Mesothelial cell of epicardium (in vitro differentiated cells): ENCODE measurements around the gene GRM1. TPM values are rescaled to one million over a fixed set of nuclear protein-coding genes. Genes with fewer than 3 reads are reported as not detected.

ENCODE experiments used
- DNase-seq, 2 experiments: peaks; one replicate each; pipeline ENCODE4 v3.0.0; 2021; ENCODE audit warnings: low spot score in 2 of 2; ENCODE audit not compliant: unreplicated experiment in 2 of 2
- H3K27ac Mint-ChIP-seq: 2 replicates; pipeline ENCODE4 v1.8.0; 2021; ENCODE audit warnings: mixed read lengths
- H3K27me3 Mint-ChIP-seq: 2 replicates; pipeline ENCODE4 v1.8.0; 2021; ENCODE audit warnings: low read depth, mixed read lengths
- H3K36me3 Mint-ChIP-seq: 2 replicates; pipeline ENCODE4 v1.8.0; 2021; ENCODE audit warnings: mixed read lengths
- H3K4me1 Mint-ChIP-seq: 2 replicates; pipeline ENCODE4 v1.8.0; 2021; ENCODE audit warnings: mixed read lengths
- H3K4me3 Mint-ChIP-seq: 2 replicates; pipeline ENCODE4 v1.8.0; 2021; ENCODE audit warnings: mild to moderate bottlenecking, moderate library complexity, mixed read lengths
- H3K9me3 Mint-ChIP-seq: 2 replicates; pipeline ENCODE4 v1.8.0; 2021; ENCODE audit warnings: mixed read lengths
- CTCF ChIP-seq: fragments of 200-600 bp; sonication (generic); IDR thresholded peaks from one replicate; pipeline ENCODE4 v1.5.0; 2021; ENCODE audit warnings: antibody characterized with exemption; ENCODE audit not compliant: unreplicated experiment
- total RNA-seq: library from RNA; stranded (reverse); gene quantifications from 3 replicates; pipeline ENCODE4 v1.2.1, GENCODE V29; 2021

GRM1 gene
- total RNA-seq, 1 donor from 2014 or later, result 0.16 TPM

- H3K27me3 Mint-ChIP-seq, result no peaks in the 10 kb centered on the region
- no peak for TF ChIP-seq CTCF
- H3K9me3 Mint-ChIP-seq, result no peaks in the 10 kb centered on the region
- no peak for DNase-seq
- H3K36me3 Mint-ChIP-seq, result no peaks in the 10 kb centered on the region
- H3K4me1 Mint-ChIP-seq, result peaks cover 1% of the 10 kb centered on the region
- no peak overlapping the region for H3K4me3 Mint-ChIP-seq
- H3K27ac Mint-ChIP-seq, result no peak overlapping the region
Measured at GRCh38 chr6:146357578-146358430, 328.9 kb downstream of the GRM1 start.

- no peak for TF ChIP-seq CTCF
- no peak for DNase-seq
- H3K27me3 Mint-ChIP-seq, result no peaks in the 10 kb centered on the region
- H3K36me3 Mint-ChIP-seq, result no peaks in the 10 kb centered on the region
- no peak overlapping the region for H3K27ac Mint-ChIP-seq
- no peak overlapping the region for H3K4me3 Mint-ChIP-seq
- no peaks in the 10 kb centered on the region for H3K9me3 Mint-ChIP-seq
- peaks cover 1% of the 10 kb centered on the region for H3K4me1 Mint-ChIP-seq
Measured at GRCh38 chr6:146358431-146359046, 329.7 kb downstream of the GRM1 start.

GRCh38 chr6:146359131-146359530, 330.3 kb downstream of the GRM1 start:
- H3K4me1 Mint-ChIP-seq, result peaks cover 1% of the 10 kb centered on the region
- no peaks in the 10 kb centered on the region for H3K36me3 Mint-ChIP-seq
- no peak overlapping the region for H3K27ac Mint-ChIP-seq
- H3K27me3 Mint-ChIP-seq, result no peaks in the 10 kb centered on the region
- DNase-seq, result no peak
- no peaks in the 10 kb centered on the region for H3K9me3 Mint-ChIP-seq
- TF ChIP-seq CTCF, result no peak
- H3K4me3 Mint-ChIP-seq, result no peak overlapping the region

GRCh38 chr6:146361128-146361924, 332.5 kb downstream of the GRM1 start:
- Mint-ChIP-seq H3K4me1 (peaks cover 1% of the 10 kb centered on the region), H3K27ac (no peak overlapping the region), H3K4me3 (no peak overlapping the region), H3K36me3 (no peaks in the 10 kb centered on the region), H3K27me3 (peaks cover 11% of the 10 kb centered on the region), H3K9me3 (no peaks in the 10 kb centered on the region)
- no peak for DNase-seq
- TF ChIP-seq CTCF, result no peak

- Mint-ChIP-seq H3K4me3 (no peak overlapping the region), H3K9me3 (no peaks in the 10 kb centered on the region), H3K36me3 (no peaks in the 10 kb centered on the region), H3K4me1 (peaks cover 1% of the 10 kb centered on the region), H3K27ac (no peak overlapping the region), H3K27me3 (peaks cover 13% of the 10 kb centered on the region)
- no peak for DNase-seq
- TF ChIP-seq CTCF, result no peak
Measured at GRCh38 chr6:146363838-146364607, 335.2 kb downstream of the GRM1 start.
